Bronchial epithelial cell (primary cell): ENCODE data around the gene SPHK1. TPM values are rescaled to one million over a fixed set of nuclear protein-coding genes. Genes with fewer than 3 reads are reported as not detected.

ENCODE experiments used
- DNase-seq: peaks from one replicate; pipeline ENCODE4 v3.0.0-alpha.2; 2010; ENCODE audit warnings: low read depth
- FAIRE-seq: peaks from 2 replicates; lab custom pipeline; 2011; peaks lifted over from hg19 to GRCh38; lab: Jason Lieb, UNC
- H3K27me3 ChIP-seq: 2 replicates; pipeline ENCODE4 v1.5.1; 2011; ENCODE audit warnings: low read length; ENCODE audit not compliant: control insufficient read depth, insufficient read depth
- H3K36me3 ChIP-seq: 2 replicates; pipeline ENCODE4 v1.5.1; 2011; ENCODE audit warnings: low read length; ENCODE audit not compliant: control insufficient read depth, insufficient read depth
- H3K4me3 ChIP-seq: 2 replicates; pipeline ENCODE4 v1.5.1; 2011; ENCODE audit warnings: mild to moderate bottlenecking, low read depth, low read length, control low read depth
- CTCF ChIP-seq: IDR thresholded peaks from 2 replicates; pipeline ENCODE4 v1.5.1; 2011; ENCODE audit warnings: mild to moderate bottlenecking, moderate library complexity, low read length, control low read depth, inconsistent platforms; ENCODE audit not compliant: insufficient read depth, severe bottlenecking
- total RNA-seq: library from RNA; depleted of rRNA; stranded (reverse); fragments of >200 nt; gene quantifications from 2 replicates; pipeline ENCODE4 v1.2.1, GENCODE V29; 2014

SPHK1 gene
- total RNA-seq, 1 donor from 2014 or later, result 76.1 TPM

- FAIRE-seq (no peak), DNase-seq (no peak)
- no peak for TF ChIP-seq CTCF
- H3K27me3 ChIP-seq, result no peaks in the 10 kb centered on the region
- H3K36me3 ChIP-seq, result no peaks in the 10 kb centered on the region
- H3K4me3 ChIP-seq, result no peak overlapping the region
Measured at GRCh38 chr17:76410328-76410965, 26.0 kb downstream of the SPHK1 start.

- FAIRE-seq (no peak), DNase-seq (no peak)
- H3K36me3 ChIP-seq, result peaks cover 1% of the 10 kb centered on the region
- H3K27me3 ChIP-seq, result no peaks in the 10 kb centered on the region
- TF ChIP-seq CTCF, result no peak
- H3K4me3 ChIP-seq, result no peak overlapping the region
Measured at GRCh38 chr17:76411247-76411646, 26.8 kb downstream of the SPHK1 start.

- DNase-seq, result no peak
- Histone ChIP-seq H3K36me3 (peaks cover 1% of the 10 kb centered on the region), H3K27me3 (no peaks in the 10 kb centered on the region), H3K4me3 (no peak overlapping the region)
- no peak for TF ChIP-seq CTCF
- no peak for FAIRE-seq
Measured at GRCh38 chr17:76414334-76415295, 30.2 kb downstream of the SPHK1 start.

- H3K27me3 ChIP-seq, result no peaks in the 10 kb centered on the region
- FAIRE-seq, result no peak
Measured at GRCh38 chr17:76415786-76416185, 31.4 kb downstream of the SPHK1 start.

GRCh38 chr17:76416457-76416856 is 32.0 kb downstream of the SPHK1 start:
- no peak for FAIRE-seq

More at GRCh38 chr17:76415786-76416185, 31.4 kb downstream of the SPHK1 start:
- Histone ChIP-seq H3K4me3 (no peak overlapping the region), H3K36me3 (peaks cover 1% of the 10 kb centered on the region)
- TF ChIP-seq CTCF, result no peak
- DNase-seq, result no peak

More at GRCh38 chr17:76416457-76416856, 32.0 kb downstream of the SPHK1 start:
- Histone ChIP-seq H3K27me3 (no peaks in the 10 kb centered on the region), H3K4me3 (no peak overlapping the region), H3K36me3 (peaks cover 1% of the 10 kb centered on the region)
- TF ChIP-seq CTCF, result no peak
- DNase-seq, result no peak
